DND-41 (cell line): Measurements from ENCODE around the gene CHP1.

ENCODE experiments used
- CTCF ChIP-seq: IDR thresholded peaks from 2 replicates; pipeline ENCODE4 v1.5.1; 2012; ENCODE audit warnings: borderline replicate concordance, low read length, moderate library complexity, mild to moderate bottlenecking; ENCODE audit not compliant: poor library complexity, severe bottlenecking; ENCODE audit errors: extremely low read depth
- EZH2 ChIP-seq: IDR thresholded peaks from 3 replicates; pipeline ENCODE4 v1.6.1; 2012; ENCODE audit warnings: borderline replicate concordance, low read depth, mild to moderate bottlenecking, moderate library complexity, low read length, inconsistent platforms; ENCODE audit not compliant: severe bottlenecking

DNA sequence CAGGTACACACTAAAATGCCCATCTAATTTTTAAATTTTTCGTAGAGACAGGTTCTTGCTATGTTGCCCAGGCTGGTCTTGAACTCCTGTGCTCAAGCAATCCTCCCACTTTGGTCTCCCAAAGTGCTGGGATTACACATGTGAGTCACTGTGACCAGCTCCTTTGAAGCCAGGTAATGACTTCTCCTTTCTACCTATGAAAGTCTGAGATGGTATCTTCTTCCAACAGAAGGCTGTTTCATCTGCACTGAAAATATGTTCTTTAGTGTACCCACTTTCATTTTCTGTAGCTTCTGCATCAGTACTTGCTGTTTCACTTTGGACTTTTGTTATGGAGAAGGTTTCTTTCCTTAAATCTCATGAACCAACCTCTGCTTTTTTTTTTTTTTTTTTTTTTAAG, 92.5 kb downstream of the CHP1 start:
- TF ChIP-seq CTCF: no peak
- TF ChIP-seq EZH2: no peak
